ENCODE results near the gene GLIS1. TPM values are rescaled to one million over a fixed set of nuclear protein-coding genes. Genes with fewer than 3 reads are reported as not detected.

Gene GLIS1
- polyA plus RNA-seq, 1 donor = not detected

DNA sequence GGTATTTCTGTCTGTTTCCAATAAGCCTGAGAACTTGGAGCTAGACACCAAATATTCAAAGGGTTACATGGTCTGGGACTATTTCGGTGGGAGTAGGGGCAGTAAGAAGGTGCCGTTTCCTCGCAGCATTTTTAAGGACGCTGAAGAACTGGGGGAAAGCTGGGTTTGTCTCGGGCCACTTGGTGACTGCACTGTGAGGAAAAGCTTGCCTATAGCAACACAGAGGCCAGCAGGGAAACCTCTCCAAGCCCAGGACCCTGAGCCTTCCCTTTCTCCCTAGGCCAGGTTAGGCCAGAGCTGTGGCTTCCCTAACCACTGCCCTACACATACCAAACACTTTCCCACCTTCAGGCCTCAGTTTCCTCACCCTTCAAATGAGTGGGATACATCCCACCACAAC is 3.3 kb downstream of the GLIS1 start:
- DNase-seq = no peak

DNA sequence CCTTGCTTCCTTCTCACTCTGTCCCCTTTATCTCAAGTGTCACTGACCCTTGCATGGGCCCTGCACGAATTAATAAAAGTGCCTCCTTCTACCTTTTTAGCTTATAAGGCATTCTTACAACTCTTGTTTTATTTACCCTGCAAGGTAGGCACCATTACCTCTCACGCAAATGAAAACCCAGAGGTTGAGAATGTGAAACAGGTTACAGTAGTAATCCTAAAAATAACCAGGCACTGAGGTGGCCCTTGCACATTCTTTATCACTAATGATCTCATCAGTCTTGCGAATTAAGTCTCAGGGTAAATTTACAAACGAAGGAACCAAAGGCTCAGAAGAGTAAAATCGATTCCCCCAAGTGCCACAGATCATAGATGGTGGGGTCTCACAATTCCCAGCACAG is 3.7 kb downstream of the GLIS1 start:
- DNase-seq = no peak

DNA sequence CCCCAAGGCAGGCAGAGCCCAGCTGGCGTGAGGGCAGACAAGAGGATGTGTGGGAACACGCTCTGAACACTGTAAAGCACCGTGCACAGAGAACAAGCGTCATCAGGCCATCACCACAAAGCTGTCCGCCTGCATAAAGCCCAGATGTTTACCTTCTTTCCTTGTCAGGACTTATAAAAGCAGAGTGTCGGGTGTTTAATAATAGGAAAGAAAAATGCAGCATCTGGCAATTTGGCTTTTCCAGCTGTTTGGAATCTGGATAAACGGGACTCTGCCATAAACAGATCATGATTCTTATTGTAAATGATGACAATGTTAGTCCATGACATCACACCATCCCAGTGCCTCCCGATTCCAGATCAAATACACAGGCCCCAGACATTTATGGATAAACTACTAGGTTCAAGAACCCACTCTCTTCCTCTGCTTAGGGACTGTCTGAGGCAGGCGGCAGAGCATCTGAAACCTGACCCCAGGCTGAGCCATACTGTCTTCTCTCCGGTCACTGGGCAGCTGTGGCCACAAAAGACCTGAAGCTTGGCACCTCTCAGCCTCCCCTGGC is 4.2 kb downstream of the GLIS1 start:
- no peak for DNase-seq

DNA sequence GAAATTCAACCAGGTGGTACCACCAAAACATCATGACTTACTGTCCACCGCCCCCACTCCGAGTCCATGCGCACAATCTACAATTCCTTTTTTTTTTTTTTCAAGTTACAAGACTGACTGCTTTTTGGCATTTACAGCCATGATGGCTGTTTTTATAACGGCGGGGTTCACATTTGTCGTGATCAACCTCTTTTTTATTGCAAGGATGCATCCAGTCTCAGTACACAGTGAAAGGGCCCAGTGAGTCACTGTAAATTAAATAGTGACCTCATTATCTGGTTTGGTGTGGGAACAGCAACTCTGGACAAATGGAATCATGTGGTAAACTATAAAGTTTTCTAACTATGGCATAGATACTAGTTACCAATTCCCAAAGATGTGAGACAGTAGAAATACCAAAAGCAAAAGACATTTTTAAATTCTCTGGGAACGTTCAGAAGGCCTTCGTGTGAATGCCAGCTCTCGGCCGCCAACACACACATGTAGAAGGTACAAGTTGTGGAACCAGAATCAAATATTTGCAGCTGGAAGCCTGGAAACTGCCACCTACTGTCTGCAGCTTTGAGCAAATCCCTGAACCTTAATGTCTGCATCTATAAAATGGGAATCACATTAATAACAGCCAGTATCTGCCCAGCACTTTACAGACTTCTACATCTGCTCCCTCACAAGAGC is 4.9 kb downstream of the GLIS1 start:
- DNase-seq = no peak

DNA sequence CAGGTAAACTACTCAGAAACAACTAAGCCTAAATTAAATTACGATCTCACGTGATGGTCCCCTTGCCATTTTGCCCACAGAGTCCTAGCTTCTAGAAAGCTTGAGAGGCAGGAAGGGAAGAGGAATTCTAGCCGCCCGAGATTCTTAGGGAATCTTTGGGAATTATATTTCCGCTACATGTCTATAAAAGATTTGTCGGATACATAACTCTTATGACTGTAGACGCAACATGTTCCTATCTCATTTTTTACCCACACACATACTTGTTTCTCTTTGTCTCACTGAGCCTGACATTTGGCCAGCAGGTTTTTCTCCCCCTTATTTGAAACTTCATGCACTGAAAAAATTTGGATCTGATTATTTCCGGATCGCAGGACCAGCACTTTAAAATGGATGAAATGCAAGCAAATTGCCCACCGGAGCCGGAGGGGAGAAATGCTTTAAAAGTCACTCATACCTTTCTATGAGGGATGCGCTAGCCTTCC is 5.5 kb downstream of the GLIS1 start:
- no peak for DNase-seq

DNA sequence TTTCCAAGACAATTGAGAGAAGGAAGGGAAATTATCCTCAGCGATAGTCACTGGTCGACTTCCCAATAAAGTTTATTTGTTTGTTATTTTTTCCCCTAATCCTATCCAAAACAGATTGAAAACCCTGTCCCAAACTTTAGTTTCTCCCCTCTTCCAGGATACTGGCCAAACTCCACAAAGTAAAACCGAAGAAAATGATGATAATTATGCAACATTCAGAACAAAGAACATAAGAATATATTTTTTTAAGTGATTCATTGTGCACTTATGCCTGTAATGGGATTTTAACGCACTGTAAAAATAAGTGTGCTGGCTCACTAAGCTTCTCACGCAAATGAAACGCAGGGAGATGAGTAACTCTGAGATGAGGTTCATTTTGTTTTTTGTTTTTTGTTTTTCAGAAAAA is 6.0 kb downstream of the GLIS1 start:
- no peak for DNase-seq

DNA sequence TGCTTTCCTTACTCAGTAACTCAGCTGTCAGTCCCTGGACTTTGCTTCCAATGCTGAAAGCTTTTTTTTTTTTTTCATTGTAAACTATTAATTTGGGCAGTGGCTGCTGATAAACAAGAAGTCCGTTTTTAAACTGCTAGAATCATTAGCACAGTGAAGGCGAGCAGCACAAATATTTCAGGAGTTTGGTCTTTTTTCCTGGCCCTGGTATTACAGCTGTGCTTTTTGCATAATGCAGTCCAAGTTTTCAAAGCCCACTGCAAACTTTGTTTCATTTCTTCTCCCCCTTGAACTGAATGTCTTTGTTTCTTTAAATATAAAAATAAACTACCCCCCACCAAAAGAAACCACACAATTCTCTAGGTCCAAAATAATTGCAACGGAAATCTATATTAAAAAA is 6.6 kb downstream of the GLIS1 start:
- no peak for DNase-seq

DNA sequence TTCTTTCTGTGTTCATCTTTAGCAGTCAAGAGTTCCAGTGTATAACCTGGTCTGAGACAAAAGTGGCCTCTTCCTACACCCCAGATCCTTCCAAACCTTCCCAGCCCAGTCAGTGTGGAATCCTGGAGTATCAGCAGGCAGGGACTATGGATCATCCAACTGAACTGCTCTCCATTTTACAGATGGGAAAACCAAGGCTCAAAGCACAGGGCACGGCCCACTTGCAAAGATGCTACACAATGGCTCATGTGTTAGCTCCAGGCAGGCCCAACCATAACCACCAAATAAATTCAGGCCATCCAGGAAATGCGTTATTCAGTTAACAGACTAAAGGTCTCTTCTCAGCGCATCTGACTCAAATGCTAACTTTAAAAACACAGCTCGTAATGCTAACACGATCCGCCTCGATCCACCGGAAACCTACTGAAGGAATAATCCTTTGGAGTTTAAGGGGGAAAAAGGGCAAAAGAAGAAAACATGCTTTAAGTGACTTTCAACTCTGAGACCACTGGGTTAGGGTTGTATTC is 7.1 kb downstream of the GLIS1 start:
- DNase-seq = no peak

DNA sequence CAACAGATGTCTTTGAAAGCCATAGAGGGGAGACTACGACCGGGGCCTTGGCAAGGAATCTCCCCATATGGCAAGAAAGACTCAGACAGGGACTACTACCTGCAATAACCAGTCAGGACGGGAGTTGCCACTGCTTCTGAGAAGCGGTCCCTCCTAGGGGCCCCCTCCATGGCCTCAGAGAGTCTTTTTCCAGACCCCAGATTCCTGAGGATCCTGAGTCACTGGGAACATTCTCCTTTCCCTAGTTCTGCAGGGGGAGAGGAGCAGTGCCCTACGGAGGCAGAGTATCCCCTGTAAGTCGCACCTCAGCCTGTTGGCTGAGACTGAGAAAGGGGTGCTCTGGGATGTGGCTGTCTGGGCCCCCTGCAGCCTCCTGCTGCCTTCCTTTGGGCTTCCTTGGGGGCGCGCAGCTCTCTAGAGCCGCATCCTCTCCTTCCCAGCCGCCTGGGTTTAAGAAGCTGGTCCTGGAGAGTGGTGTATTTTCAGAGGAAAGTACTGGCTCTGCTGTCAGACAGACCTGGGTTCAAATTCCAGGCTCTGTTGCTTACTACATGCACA is 7.8 kb downstream of the GLIS1 start:
- no peak for DNase-seq

DNA sequence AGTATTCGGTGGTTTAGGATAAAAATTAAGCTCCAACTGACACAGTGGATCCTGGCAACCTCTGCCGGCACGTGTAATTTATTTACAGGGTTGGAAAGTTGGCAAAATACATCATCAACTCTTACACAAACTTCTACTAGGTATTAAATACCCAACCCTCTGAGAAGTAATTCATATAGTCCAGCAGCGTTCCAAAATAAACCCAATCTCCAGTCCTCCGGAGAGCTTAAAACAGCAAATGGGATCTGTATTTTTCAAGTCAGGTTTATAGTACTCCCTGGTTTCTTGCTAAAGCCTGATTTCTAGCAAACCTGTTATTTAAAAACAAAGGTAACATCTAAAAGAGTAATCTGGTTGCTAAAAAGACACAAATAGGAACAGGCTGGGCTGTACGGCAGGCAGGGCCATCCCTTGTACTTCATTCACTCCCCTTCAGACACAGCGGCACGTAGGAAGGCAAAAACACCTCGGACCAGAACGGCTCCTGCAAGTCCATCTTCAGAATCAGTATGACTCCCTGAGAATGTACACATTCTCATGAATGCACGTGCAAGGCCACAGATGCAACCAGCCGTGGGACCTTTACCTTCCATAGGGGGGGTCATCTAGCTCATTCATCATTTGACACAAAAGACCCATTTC is 8.6 kb downstream of the GLIS1 start:
- no peak for DNase-seq

DNA sequence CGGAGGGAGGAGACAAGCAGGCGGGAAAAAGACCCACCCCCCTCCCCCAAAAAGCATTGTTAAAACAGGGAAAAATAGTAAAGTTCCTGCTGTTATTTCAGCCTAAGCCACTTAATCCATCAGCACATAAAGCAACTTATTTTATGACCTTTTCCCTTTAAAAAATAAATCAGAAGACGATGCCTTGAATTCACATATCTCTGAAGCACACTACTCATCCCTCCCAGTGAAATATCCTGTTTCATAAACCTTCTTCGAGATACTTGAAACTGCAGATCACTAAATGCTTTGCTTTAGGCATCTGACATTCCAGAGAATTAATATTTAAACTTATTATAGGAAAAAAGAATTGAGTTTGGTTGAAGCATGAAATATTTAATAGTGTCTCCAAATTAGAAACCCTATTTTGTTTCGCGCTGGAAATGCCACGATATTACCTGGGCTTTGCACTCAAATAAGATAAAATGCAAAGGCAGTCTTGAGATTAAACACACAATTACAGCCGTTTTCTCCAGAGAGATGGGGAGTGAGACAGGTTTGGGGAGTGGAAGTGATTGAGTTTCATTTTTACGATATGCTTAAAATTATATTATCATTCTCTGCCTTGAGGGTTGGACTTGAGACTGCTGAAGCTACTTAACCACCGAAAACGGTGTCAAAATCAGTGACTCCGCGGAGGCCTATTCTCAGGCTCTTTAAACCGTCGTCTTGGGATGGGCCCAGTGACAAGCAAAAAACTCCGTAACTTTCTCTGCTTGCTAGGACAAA is 9.3 kb downstream of the GLIS1 start:
- DNase-seq = no peak

DNA sequence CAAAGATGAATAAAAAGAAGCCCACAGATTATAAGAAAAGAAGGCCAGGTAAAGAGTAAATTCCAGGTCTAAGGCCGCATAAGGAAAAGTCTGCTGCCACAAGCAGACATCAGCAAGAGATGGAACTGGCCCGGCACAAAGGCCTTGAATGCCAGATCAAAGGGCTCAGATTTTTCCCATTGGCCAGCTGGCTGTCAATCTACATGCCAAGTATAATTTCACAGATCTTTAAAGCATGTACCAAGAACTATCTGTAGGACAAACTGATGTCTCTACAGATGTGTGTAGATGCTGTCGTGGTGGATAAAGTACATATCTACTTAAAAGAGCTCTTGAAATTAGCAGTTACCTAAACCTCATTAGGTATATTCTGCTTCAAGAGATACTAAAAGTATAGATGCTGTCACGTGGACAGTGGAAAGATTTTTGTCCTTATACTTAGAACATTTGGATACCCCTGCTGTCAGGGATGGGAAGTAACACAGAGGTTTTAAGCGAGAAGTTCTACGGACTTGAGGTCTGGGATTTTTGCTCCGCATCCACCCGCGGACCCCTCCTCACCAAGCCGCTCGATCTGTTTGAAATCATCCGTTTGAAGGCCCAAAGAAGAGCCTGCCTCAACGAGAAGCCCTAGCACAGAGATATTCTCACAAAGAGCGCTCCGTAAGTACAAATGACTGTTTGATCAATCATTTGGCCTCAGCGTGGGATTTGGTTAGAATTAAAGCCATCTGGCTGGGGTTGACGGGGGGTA is 10.1 kb downstream of the GLIS1 start:
- DNase-seq = no peak

DNA sequence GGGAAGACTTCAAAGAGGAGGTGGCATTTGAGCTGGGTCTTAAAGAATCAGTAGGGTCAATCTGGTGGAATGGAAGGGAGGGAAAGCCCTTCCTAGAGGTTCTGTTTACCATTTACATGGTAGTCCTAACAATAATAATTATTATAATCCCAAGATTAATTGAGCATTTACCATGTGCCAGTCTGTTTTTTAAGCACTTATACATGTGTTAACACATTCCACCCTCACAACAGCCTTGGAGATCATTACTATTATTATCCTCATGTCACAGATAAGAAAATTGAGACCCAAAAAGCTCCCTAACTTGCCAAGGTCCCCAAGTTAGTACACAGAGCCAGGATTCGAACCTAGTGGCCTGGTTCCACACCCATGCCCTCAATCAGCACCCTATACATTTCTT is 10.8 kb downstream of the GLIS1 start:
- DNase-seq = no peak

DNA sequence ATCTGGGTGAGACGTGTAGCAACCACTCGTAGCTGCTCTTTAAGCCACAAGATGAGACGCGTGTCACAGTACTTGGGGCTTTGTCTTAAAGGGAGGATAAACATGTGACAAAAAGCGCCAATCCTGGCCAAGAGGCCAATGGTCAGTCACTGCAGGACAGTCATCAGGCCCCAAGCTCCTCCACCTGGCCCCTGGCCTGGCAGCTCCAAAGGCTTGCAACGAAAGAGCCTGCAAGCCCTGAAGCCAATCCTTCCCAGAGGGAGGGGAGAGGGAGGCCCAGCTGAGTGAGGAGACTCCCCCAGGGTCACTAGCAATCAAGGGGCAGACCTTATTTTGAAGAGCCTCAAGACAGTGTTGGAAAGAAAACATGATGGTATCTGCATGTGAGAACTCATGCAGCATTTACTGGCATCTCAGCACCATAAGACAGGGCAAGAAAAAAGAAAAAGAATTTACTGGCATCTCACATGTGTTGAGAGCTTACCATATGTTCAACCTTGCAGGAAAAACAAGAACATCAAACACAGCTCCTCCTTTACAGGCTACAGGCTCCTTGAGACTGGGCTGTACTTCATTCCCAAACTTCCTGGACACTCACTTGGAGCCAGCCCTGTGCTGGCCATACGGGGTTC is 11.4 kb downstream of the GLIS1 start:
- DNase-seq = no peak

DNA sequence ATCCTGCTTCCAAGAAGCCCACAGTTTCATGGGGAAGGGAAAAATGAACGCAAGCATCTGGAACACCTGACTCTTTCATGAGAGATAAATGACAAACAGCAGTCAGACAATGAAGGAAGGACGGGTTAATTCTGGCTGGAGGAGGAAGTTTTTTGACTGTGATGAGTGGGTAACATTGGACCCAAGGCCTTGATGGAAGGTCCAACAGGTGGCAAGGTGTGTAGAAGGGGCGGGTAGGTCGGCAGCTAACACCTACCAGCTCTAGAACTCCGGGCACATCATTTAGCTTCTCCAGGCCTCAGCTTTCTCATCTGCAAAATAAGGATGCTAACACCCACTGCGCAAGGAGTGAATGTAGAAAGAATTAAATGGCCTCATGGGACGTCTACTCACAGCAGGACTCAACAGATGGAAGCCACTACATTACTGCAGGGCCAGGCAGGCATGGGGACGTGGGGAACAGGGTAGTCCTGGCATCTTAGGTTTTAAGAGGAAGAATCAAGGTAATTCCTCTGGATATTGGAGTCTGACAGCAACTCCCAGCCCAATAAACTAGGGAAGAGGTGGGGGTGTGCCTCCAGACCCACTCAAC is 12.9 kb downstream of the GLIS1 start:
- DNase-seq = no peak

DNA sequence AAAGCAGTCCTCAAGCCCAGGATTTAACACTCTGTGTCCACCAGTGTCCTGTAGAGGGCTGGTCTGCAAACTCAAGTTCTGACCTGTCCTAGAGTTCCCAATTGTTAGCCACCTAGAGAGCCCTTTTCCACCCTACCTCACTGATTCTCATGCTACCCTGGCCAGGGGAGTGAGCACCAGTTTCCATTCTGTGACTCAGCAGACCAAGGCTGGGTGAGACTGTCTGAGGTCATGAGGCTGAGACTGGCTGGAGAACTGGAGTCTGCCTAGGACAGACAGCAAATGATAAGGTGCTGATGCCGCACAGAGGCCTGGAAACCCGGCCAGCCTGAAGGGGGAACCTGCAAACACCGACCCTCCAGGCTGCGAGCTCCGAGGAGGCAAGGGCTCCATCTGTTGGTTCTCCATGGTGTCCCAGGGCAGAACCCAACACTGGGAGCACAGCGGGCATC is 13.7 kb downstream of the GLIS1 start:
- no peak for DNase-seq

DNA sequence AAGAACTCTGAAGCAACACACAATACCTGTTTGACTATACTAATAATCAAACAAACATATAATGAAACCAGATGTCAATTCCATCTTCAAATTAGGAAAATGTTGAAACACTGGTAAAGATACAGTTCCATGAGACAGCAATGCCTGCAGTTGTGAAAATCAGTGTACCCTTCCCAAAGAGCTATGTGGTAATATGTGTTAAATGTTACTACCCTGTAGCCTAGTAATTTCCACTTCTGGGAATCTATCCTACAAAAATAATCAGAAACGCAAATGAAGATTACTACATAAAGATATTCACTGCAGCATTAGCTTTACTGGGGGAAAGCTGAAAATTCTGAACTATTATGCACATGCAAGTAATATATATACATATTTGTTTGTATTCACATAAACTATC is 16.9 kb downstream of the GLIS1 start:
- DNase-seq = no peak

DNA sequence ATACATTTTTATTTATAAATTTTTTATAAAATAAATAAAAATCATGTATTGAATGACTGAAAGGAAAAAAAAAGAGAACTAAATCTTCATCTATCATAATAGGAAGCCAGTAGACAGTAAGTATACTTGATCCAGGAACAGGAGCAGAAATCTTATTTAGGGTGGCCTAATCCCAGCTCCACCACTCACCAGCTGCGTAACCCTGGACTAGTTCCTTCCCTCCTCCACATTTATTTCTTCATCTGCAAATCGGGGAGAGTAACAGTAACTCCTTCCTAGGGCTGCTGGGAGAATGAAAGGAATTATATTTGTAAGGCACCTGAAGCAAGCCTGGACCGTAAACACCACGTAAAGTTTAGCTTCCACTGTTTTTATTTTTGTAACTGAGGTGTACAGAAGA is 17.9 kb downstream of the GLIS1 start:
- DNase-seq = no peak

DNA sequence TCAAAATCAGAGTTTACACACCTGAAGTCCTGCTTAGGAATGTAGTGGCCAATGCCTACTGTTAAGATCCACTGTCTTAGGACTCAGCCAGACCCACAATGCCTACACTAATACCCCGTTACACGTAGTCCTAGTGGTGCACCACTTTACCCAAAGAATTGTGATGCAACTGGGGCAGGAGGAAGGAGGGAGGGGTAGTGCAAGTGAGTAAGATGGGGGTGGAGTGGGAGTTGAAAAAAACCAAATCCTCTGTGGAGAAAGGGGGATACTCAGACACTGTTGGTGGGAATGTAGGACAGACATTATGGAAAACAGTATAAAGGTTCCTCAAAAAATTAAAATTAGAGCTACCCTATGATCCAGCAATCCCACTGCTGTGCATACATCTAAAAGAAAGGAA is 19.5 kb downstream of the GLIS1 start:
- no peak for DNase-seq

DNA sequence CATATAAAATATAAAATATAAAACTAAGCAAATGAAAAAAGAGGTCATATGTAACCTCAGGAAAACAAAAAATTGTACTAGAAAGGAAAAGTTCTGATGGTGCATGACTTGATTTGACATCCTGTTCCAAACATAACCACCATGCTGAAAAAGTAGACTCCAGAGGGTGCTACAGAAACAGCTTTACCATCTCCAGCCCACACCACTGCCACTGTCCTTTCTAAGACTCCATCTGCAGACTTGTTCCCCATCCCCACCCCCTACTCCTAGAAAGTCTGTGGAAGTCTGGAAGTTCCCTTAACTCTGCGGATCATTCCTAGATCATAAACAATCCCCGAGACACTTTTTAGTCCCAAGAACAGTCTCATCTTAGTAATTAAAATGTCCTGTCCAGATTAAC is 20.5 kb downstream of the GLIS1 start:
- no peak for DNase-seq

All from hindlimb muscle (tissue), 1 donor.